Neural progenitor cell (in vitro differentiated cells): ENCODE results near the gene BCS1L.

Source experiments
- EZH2 ChIP-seq: fragments of 200-600 bp; sonication (generic); IDR thresholded peaks from 2 replicates; pipeline ENCODE4 v1.6.1; 2017; ENCODE audit warnings: antibody characterized with exemption, mild to moderate bottlenecking, moderate library complexity
- TF ChIP-seq, protein P1 (sequence below): fragments of 200-600 bp; sonication (generic); IDR thresholded peaks from 2 replicates; pipeline ENCODE4 v1.5.1; 2017; ENCODE audit warnings: antibody characterized with exemption, mild to moderate bottlenecking

DNA sequence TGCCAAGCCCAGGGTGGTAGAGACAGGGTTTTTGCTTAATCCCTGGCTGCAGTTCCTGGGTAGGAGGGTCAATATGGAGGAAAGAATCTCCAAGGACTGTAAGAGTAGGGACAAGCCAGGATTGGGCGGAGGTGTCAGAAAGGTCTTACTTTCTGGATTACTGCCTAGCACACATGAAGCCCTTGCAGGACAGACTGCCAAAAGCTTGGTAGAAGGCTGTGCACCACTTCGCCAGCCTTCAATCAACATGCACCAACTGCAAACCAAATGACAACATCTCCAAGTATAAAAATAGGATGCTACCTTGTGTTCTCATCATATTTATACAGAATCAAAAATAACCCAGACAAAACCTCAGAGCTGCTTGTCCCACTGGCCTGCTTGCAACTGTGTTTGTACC lies 3.7 kb upstream of the BCS1L start:
- TF ChIP-seq, protein P1, sequence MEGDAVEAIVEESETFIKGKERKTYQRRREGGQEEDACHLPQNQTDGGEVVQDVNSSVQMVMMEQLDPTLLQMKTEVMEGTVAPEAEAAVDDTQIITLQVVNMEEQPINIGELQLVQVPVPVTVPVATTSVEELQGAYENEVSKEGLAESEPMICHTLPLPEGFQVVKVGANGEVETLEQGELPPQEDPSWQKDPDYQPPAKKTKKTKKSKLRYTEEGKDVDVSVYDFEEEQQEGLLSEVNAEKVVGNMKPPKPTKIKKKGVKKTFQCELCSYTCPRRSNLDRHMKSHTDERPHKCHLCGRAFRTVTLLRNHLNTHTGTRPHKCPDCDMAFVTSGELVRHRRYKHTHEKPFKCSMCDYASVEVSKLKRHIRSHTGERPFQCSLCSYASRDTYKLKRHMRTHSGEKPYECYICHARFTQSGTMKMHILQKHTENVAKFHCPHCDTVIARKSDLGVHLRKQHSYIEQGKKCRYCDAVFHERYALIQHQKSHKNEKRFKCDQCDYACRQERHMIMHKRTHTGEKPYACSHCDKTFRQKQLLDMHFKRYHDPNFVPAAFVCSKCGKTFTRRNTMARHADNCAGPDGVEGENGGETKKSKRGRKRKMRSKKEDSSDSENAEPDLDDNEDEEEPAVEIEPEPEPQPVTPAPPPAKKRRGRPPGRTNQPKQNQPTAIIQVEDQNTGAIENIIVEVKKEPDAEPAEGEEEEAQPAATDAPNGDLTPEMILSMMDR, result no peak
- no peak for TF ChIP-seq EZH2
